Activated CD4-positive, alpha-beta T cell treated with anti-CD3 and anti-CD28 coated beads, Interleukin-2, amount 50 U/mL, for 24 hours (primary cell): ENCODE measurements around the gene DGKI.

Source experiments
- DNase-seq, 2 donors: peaks; one replicate each; pipeline ENCODE4 v3.0.0-alpha.2; 2020; ENCODE audit warnings: low read depth in 1 of 2, low spot score in 1 of 2

Gene DGKI

GRCh38 chr7:137439829-137440825 is 406.6 kb downstream of the DGKI start:
- no peak for DNase-seq

GRCh38 chr7:137434946-137435345 is 411.8 kb downstream of the DGKI start:
- DNase-seq: no peak

- no peak for DNase-seq
Measured at GRCh38 chr7:137434530-137434929, 412.2 kb downstream of the DGKI start.

GRCh38 chr7:137423321-137423720 is 423.5 kb downstream of the DGKI start:
- DNase-seq: no peak

GRCh38 chr7:137421366-137421765 is 425.4 kb downstream of the DGKI start:
- no peak for DNase-seq

- no peak for DNase-seq
Measured at GRCh38 chr7:137418841-137419240, 427.9 kb downstream of the DGKI start.

- DNase-seq: no peak
Measured at GRCh38 chr7:137417464-137417863, 429.3 kb downstream of the DGKI start.

GRCh38 chr7:137413901-137414300 is 432.9 kb downstream of the DGKI start:
- no peak for DNase-seq

- no peak for DNase-seq
Measured at GRCh38 chr7:137411446-137411845, 435.3 kb downstream of the DGKI start.

GRCh38 chr7:137408126-137408525 is 438.6 kb downstream of the DGKI start:
- DNase-seq: no peak

- no peak for DNase-seq
Measured at GRCh38 chr7:137407078-137407477, 439.7 kb downstream of the DGKI start.

- DNase-seq: no peak
Measured at GRCh38 chr7:137404660-137405317, 442.0 kb downstream of the DGKI start.

GRCh38 chr7:137403353-137403695 is 443.4 kb downstream of the DGKI start:
- DNase-seq: no peak

- no peak for DNase-seq
Measured at GRCh38 chr7:137402536-137403352, 444.0 kb downstream of the DGKI start.

- DNase-seq: no peak
Measured at GRCh38 chr7:137399827-137400823, 446.6 kb downstream of the DGKI start.

- no peak for DNase-seq
Measured at GRCh38 chr7:137396051-137396450, 450.7 kb downstream of the DGKI start.

GRCh38 chr7:137395420-137395819 is 451.4 kb downstream of the DGKI start:
- DNase-seq: no peak

GRCh38 chr7:137393570-137393969 is 453.2 kb downstream of the DGKI start:
- no peak for DNase-seq

- DNase-seq: no peak
Measured at GRCh38 chr7:137390076-137390475, 456.7 kb downstream of the DGKI start.

- DNase-seq: no peak
Measured at GRCh38 chr7:137388916-137389315, 457.9 kb downstream of the DGKI start.
